Measurements from ENCODE around the gene ZNF329.

DNA sequence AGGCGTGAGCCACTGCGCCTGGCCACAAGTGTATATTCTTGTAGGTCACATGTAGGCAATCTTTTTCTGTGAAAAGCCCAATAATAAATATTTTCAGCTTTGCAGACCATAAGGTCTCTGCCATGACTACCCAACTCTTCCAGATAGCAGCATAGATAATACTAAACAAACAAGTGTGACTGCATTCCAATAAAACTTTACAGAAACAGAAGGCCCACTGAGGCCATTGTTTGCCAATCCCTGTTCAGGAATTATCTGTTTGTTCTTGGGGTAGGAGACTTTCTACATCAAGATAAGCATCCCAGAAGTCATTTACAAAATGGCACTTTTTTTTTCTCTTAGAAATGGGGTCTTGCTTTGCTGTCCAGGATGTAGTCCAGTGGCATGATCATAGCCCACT is 2.8 kb upstream of the ZNF329 start:
- TF ChIP-seq POLR2A (IDR thresholded peaks at IDR 0.05): no peak
- TF ChIP-seq, protein P1, sequence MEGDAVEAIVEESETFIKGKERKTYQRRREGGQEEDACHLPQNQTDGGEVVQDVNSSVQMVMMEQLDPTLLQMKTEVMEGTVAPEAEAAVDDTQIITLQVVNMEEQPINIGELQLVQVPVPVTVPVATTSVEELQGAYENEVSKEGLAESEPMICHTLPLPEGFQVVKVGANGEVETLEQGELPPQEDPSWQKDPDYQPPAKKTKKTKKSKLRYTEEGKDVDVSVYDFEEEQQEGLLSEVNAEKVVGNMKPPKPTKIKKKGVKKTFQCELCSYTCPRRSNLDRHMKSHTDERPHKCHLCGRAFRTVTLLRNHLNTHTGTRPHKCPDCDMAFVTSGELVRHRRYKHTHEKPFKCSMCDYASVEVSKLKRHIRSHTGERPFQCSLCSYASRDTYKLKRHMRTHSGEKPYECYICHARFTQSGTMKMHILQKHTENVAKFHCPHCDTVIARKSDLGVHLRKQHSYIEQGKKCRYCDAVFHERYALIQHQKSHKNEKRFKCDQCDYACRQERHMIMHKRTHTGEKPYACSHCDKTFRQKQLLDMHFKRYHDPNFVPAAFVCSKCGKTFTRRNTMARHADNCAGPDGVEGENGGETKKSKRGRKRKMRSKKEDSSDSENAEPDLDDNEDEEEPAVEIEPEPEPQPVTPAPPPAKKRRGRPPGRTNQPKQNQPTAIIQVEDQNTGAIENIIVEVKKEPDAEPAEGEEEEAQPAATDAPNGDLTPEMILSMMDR (IDR thresholded peaks at IDR 0.05): no peak
- no peak for TF ChIP-seq POLR2AphosphoS5 (IDR thresholded peaks at IDR 0.05; ENCODE audit: insufficient read depth in 1 of 2, low read depth in 1 of 2)
